ENCODE data around the gene NIF3L1.
A peak's percentile ranks its signal among the peaks of the same experiment; 100 is the strongest.

DNA sequence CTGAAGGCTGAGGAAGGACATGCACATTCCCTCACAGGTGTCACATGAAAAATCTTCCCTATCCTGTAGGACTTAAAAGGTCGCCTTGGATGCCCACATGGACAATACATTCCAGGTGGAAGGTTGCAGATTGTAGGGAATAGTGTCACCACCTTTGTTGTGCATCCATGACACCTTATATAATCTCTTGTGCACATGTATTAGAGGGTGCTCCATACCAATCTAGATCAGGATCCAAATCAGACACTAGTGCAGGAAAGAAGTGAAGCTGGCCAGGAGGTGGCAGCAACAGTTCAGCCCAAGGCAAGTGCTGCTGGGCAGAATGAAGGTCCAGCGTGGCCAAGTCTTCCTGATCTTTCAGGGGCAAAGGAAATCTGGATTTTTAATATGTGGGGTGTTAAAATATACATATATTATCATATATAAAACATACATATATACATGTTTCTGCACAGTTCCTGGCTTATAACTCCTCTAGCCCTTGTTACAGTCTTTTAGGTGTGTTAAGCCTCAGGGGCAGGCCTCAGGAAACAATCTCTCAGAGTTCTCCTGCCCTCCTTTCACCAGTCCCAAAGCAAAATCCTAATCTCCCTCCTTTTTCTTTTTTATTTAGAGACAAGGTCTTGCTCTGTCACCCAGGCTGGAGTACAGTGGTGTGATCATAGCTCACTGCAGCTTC lies 16.6 kb downstream of the NIF3L1 start:
- peak; percentile 88 for TF ChIP-seq RAD21 (CRISPR knock-in tag; IDR thresholded peaks at IDR 0.05)
- TF ChIP-seq SMC3 (IDR thresholded peaks at IDR 0.05; ENCODE audit: low read length) = peak; percentile 88
- TF ChIP-seq KAT7 (CRISPR knock-in tag; IDR thresholded peaks at IDR 0.05; ENCODE audit: borderline replicate concordance) = no peak
- TF ChIP-seq TCF12 (IDR thresholded peaks at IDR 0.05) = no peak
- no peak for TF ChIP-seq TCF12 (CRISPR knock-in tag; IDR thresholded peaks at IDR 0.05)
- no peak for TF ChIP-seq POLR2A (IDR thresholded peaks at IDR 0.05; ENCODE audit: insufficient read depth in 1 of 2, low read depth in 2 of 2, low read length in 2 of 2)
- TF ChIP-seq, protein P1, sequence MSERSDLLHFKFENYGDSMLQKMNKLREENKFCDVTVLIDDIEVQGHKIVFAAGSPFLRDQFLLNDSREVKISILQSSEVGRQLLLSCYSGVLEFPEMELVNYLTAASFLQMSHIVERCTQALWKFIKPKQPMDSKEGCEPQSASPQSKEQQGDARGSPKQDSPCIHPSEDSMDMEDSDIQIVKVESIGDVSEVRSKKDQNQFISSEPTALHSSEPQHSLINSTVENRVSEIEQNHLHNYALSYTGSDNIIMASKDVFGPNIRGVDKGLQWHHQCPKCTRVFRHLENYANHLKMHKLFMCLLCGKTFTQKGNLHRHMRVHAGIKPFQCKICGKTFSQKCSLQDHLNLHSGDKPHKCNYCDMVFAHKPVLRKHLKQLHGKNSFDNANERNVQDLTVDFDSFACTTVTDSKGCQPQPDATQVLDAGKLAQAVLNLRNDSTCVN (CRISPR knock-in tag; IDR thresholded peaks at IDR 0.05; ENCODE audit: borderline replicate concordance) = 0 out of 2 replicates have a peak, but pooled peaks have one; percentile 31
